Stomach (tissue), 9 donors: ENCODE measurements around the gene UBAC2. TPM values are rescaled to one million over a fixed set of nuclear protein-coding genes. Genes with fewer than 3 reads are reported as not detected.

Source experiments
- DNase-seq, 2 donors: peaks; one replicate each; pipeline versions ENCODE4 v3.0.0 to v3.0.0-alpha.2; 2013 to 2019
- H3K27ac ChIP-seq, 5 donors: fragments of 200-600 bp in 4 of 5; sonication (generic) in 4 of 5; one replicate each; pipeline ENCODE4 v1.5.1; 2013 to 2019; ENCODE audit warnings: mild to moderate bottlenecking in 1 of 5, moderate library complexity in 1 of 5
- H3K27me3 ChIP-seq, 3 donors: fragments of 200-600 bp; sonication (generic); one replicate each; pipeline ENCODE4 v1.5.1; 2017 to 2019; ENCODE audit warnings: mixed run types in 1 of 3
- H3K36me3 ChIP-seq, 4 donors: fragments of 200-600 bp; sonication (generic); 1 replicate in 3 of 4; 2 replicates in 1 of 4; pipeline ENCODE4 v1.5.1; 2016 to 2019
- H3K4me1 ChIP-seq, 4 donors: fragments of 200-600 bp; sonication (generic); one replicate each; pipeline ENCODE4 v1.5.1; 2016 to 2019
- H3K4me3 ChIP-seq, 4 donors: fragments of 200-600 bp; sonication (generic) in 3 of 4; one replicate each; pipeline ENCODE4 v1.5.1; 2016 to 2019; ENCODE audit warnings: mild to moderate bottlenecking in 1 of 4
- H3K9me3 ChIP-seq, 4 donors: fragments of 200-600 bp; sonication (generic); one replicate each; pipeline ENCODE4 v1.5.1; 2016 to 2019
- EP300 ChIP-seq: sonication (generic); formaldehyde crosslinking; IDR thresholded peaks from one replicate; pipeline ENCODE4 v1.6.1; 2017; ENCODE audit warnings: antibody characterized with exemption
- POLR2A ChIP-seq, 4 donors: fragments of 450-650 bp; IDR thresholded peaks; one replicate each; pipeline ENCODE4 v1.6.1; 2016; ENCODE audit warnings: antibody characterized with exemption in 4 of 4, control low read depth in 2 of 4, mild to moderate bottlenecking in 1 of 4, moderate library complexity in 1 of 4
- POLR2AphosphoS5 ChIP-seq, 3 donors: sonication (generic); formaldehyde crosslinking; IDR thresholded peaks; one replicate each; pipeline ENCODE4 v1.6.1; 2016; ENCODE audit warnings: antibody characterized with exemption in 3 of 3
- WGBS, 5 donors: extraction: QIAGEN DNeasy Blood & Tissue Kit in 3 of 5; methylation state at CpG; one replicate each; pipeline versions ENCODE4 v1.1.5 to v1.1.7; 2013 to 2018; 5-methylcytosine and 5-hydroxymethylcytosine counted together
- intact Hi-C: fragments of 100-400 bp; cut with DNase I; formaldehyde crosslinking; loops from one replicate; pipeline ENCODE4 v1.15.1; 2023; ENCODE audit warnings: low total_unique reads
- polyA plus RNA-seq, 3 donors: library from polyadenylated mRNA; stranded (reverse); fragments of 200-250 nt; gene quantifications; one replicate each; pipeline ENCODE4 v1.2.3, GENCODE V29; 2013
- total RNA-seq, 5 donors: library from RNA; depleted of rRNA; stranded (reverse); fragments of >200 nt; gene quantifications; one replicate each; pipeline versions ENCODE4 v1.1.0 to v1.2.3, GENCODE V29; 2014 to 2016
- TF ChIP-seq, protein P1 (sequence below), 7 experiments: fragments of 450-650 bp in 4 of 7; fragments of 200-600 bp in 3 of 7; sonication (generic) in 3 of 7; IDR thresholded peaks; one replicate each; pipeline ENCODE4 v1.5.1; 2016 to 2019; ENCODE audit warnings: antibody characterized with exemption in 7 of 7, control low read depth in 2 of 7, mild to moderate bottlenecking in 1 of 7
- donor health status: healthy with polysubstance abuse.
- donor health status: Bipolar disorder and iron deficiency.
- donor health status: healthy.

UBAC2 gene
- total and polyA plus RNA-seq, 8 donors: 18.1 to 68.8 (median 40.1) TPM

DNA sequence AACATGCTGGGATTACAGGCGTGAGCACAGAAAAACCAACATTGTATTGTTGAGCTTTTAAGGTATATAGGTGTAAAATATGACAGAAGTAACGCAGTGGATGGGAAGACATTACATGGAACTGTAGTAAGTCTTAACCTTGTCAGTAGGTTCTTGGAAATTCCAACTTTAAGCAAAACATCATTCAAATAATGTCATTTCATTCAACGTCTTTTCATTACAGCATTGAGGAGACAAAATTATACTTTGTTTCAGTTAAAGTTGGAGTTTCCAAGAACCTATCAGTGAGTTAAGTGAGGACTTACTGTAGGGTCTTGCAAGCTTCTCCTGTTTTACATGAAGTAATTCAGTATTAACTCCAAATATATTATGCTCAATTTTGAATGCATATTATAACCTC, 133.6 kb downstream of the UBAC2 start:
- WGBS, 5 donors: 89 to 99% (median 93%) methylated on average over 3 of the region's 3 CpGs
- Histone ChIP-seq H3K9me3 (no peaks in the 10 kb centered on the region), H3K36me3 (peaks cover 0 to 16% (median 10%) of the 10 kb centered on the region in 4 donors), H3K27ac (no peak overlapping the region), H3K4me1 (peaks cover 0 to 11% (median 5%) of the 10 kb centered on the region in 4 donors), H3K4me3 (no peak overlapping the region), H3K27me3 (no peaks in the 10 kb centered on the region)
- TF ChIP-seq POLR2A (IDR thresholded peaks at IDR 0.05) (no peak), EP300 (no peak), POLR2AphosphoS5 (IDR thresholded peaks at IDR 0.05) (no peak)
- TF ChIP-seq, protein P1, sequence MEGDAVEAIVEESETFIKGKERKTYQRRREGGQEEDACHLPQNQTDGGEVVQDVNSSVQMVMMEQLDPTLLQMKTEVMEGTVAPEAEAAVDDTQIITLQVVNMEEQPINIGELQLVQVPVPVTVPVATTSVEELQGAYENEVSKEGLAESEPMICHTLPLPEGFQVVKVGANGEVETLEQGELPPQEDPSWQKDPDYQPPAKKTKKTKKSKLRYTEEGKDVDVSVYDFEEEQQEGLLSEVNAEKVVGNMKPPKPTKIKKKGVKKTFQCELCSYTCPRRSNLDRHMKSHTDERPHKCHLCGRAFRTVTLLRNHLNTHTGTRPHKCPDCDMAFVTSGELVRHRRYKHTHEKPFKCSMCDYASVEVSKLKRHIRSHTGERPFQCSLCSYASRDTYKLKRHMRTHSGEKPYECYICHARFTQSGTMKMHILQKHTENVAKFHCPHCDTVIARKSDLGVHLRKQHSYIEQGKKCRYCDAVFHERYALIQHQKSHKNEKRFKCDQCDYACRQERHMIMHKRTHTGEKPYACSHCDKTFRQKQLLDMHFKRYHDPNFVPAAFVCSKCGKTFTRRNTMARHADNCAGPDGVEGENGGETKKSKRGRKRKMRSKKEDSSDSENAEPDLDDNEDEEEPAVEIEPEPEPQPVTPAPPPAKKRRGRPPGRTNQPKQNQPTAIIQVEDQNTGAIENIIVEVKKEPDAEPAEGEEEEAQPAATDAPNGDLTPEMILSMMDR (IDR thresholded peaks at IDR 0.05): no peak
- intact Hi-C loops: no loop called here
- no peak for DNase-seq

DNA sequence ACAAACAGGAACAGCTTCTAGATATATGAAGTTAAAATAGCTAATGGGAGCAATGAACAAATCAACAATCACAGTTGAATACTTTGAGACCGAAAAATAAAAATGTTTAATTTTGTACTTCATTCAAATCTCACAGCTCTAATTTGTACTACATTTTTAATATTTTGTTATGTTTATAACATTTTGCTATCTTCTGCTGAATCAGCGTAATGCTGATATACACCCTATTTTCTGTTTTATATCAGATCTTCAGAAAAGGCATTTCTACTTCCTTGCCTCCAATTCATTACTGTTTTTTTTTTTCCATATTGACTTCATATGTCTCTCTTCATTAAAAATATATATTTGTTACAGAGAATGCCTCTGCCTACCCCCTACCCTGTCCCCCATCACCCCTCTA, 134.4 kb downstream of the UBAC2 start:
- 94 to 98% (median 95%) methylated on average over 2 of the region's 2 CpGs for WGBS, 5 donors
- peaks cover 0 to 19% (median 8%) of the 10 kb centered on the region in 4 donors for H3K4me1 ChIP-seq
- no peak for DNase-seq
- no peak overlapping the region for H3K27ac ChIP-seq
- TF ChIP-seq POLR2AphosphoS5 (IDR thresholded peaks at IDR 0.05) (no peak), EP300 (no peak), POLR2A (IDR thresholded peaks at IDR 0.05) (no peak)
- TF ChIP-seq, protein P1 (IDR thresholded peaks at IDR 0.05): no peak
- H3K4me3 ChIP-seq: no peak overlapping the region
- no peaks in the 10 kb centered on the region for H3K9me3 ChIP-seq
- intact Hi-C loops: no loop called here
- peaks cover 0 to 9% (median 5%) of the 10 kb centered on the region in 4 donors for H3K36me3 ChIP-seq
- no peaks in the 10 kb centered on the region for H3K27me3 ChIP-seq

DNA sequence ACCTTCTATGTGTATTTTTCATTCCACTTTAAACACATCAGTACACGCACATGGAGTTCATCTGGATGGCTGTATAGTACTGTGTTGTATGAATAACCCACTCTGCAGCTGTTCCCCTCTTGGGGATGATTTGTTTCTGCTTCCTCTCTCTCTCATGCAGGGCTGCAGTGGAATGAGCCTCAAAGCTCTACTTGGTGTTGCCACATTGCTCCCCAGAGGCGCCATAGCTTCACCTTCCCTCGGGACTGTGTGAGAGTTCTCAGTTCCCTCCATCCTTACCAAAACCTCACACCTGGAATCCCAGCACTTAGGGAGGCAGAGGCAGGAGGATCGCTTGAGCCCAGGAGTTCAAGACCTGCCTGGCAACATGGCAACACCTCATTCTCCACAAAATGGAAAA, 134.9 kb downstream of the UBAC2 start:
- no peak overlapping the region for H3K27ac ChIP-seq
- peaks cover 5 to 13% (median 10%) of the 10 kb centered on the region in 4 donors for H3K36me3 ChIP-seq
- H3K4me1 ChIP-seq: peaks cover 0 to 23% (median 8%) of the 10 kb centered on the region in 4 donors
- H3K27me3 ChIP-seq: no peaks in the 10 kb centered on the region
- TF ChIP-seq POLR2AphosphoS5 (IDR thresholded peaks at IDR 0.05) (no peak), POLR2A (IDR thresholded peaks at IDR 0.05) (no peak), EP300 (no peak)
- TF ChIP-seq, protein P1 (IDR thresholded peaks at IDR 0.05): no peak
- no peak for DNase-seq
- WGBS, 5 donors: 91 to 95% (median 94%) methylated on average over 4 of the region's 4 CpGs
- no peak overlapping the region for H3K4me3 ChIP-seq
- intact Hi-C loops: no loop called here
- H3K9me3 ChIP-seq: no peaks in the 10 kb centered on the region

DNA sequence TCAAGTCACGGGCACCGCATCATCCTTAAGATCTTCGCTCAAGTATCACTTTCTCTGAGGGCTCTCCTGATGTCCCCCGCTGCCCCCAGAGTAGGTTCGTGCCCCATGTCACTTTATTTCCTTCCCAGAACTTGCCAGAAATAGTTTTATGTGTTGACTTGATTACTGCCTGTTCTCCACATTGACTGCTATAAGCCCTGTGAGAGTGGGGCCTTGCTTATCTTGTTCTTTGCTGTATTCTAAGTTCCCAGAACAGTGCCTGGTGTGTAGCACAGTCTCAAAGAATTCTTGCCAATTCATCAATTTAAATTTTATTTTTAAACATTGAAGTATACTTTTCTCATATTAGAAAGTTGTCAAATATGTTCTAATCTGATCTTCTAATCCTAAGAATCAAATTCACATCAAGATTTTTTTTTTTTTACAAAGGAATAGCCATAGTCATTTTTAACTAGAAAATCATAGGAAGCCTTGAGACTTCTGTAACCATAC, 138.6 kb downstream of the UBAC2 start:
- WGBS, 5 donors: 85 to 95% (median 91%) methylated on average over 5 of the region's 5 CpGs
- H3K27ac ChIP-seq: peak overlapping the region in 1 of 5 donors; percentile 14
- H3K4me1 ChIP-seq: peaks cover 0 to 23% (median 8%) of the 10 kb centered on the region in 4 donors
- intact Hi-C loops: no loop called here
- H3K4me3 ChIP-seq: no peak overlapping the region
- H3K9me3 ChIP-seq: no peaks in the 10 kb centered on the region
- H3K27me3 ChIP-seq: no peaks in the 10 kb centered on the region
- no peak for TF ChIP-seq EP300
- TF ChIP-seq, protein P1 (IDR thresholded peaks at IDR 0.05): no peak
- no peak for TF ChIP-seq POLR2AphosphoS5 (IDR thresholded peaks at IDR 0.05)
- TF ChIP-seq POLR2A (IDR thresholded peaks at IDR 0.05): no peak
- H3K36me3 ChIP-seq: peaks cover 9 to 49% (median 46%) of the 10 kb centered on the region in 4 donors
- DNase-seq: no peak
